GM10266 (cell line): ENCODE data around the gene HAAO.

ENCODE experiments used
- DNase-seq: peaks from one replicate; pipeline ENCODE4 v3.0.0; 2012; ENCODE audit errors: extremely low spot score
- CTCF ChIP-seq: IDR thresholded peaks from 2 replicates; pipeline ENCODE4 v1.5.1; 2012; ENCODE audit warnings: mild to moderate bottlenecking, low read depth; ENCODE audit not compliant: control insufficient read depth, insufficient read depth; ENCODE audit errors: missing control alignments

Gene HAAO

GRCh38 chr2:42787788-42788477 is 4.5 kb downstream of the HAAO start:
- no peak for DNase-seq
- TF ChIP-seq CTCF, result no peak

DNA sequence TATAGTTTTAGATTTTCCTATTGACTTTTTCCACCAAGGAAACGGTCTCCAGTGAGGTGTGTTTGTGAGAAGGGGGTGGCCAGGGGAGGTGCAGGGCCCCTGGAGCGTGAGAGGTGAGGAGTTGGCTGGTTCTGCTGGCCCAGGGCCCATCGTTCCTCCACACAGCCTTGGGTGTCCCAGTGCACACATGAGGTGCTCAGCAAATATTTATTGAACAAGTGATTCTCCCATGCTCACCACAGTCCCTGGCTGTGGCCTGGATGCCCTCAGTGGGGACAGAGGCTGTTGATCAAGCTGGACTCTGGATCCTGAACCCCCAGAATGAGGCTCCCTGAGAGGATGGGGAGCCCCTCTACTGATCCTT is 5.0 kb downstream of the HAAO start:
- no peak for TF ChIP-seq CTCF
- DNase-seq, result no peak

- no peak for TF ChIP-seq CTCF
- no peak for DNase-seq
Measured at GRCh38 chr2:42786561-42787345, 5.6 kb downstream of the HAAO start.

GRCh38 chr2:42784204-42784880 is 8.0 kb downstream of the HAAO start:
- no peak for TF ChIP-seq CTCF

DNA sequence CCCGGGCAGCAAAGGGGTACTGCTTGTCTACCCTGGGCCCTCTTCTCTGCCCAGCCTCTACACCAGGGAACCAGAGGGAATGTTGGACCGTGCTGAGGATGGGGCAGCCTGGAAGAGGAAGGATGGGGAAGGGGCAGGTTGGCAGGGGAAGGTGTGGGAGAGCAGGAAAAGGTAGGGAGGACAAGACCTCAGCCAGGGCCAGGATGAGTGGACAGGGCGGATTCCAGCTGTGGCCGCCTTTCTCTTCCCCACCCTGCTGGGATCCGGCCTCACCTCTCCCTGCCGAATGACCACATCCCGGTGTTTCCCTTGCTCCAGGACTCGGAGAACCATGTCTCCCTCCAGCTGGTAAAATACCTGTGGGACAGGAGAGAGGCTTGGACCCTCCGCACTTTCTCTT is 8.9 kb downstream of the HAAO start:
- no peak for TF ChIP-seq CTCF

More at GRCh38 chr2:42784204-42784880, 8.0 kb downstream of the HAAO start:
- DNase-seq, result no peak

DNA sequence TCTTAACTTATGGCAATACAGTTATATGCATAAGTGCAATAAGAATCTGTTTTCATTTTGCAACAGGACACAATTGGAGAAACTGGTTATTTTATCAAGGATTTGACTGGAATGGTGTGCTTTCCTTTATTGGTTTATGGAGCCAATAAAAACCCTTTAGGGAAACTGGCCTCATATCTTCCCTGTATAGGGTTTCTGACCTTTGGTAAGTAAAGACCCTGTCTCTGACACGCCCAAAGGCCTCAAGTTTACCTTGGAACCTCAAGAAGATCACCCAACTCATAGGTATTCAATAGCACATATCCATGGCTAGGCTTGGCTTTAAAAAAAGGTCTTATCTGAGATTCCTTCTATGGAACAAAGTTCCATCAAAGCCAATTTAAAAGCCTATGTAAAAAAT is 11.2 kb downstream of the HAAO start:
- TF ChIP-seq CTCF, result no peak
- no peak for DNase-seq

More for the DNA sequence above, 8.9 kb downstream of the HAAO start:
- DNase-seq, result no peak
